Lower lobe of right lung (tissue), 2 donors: ENCODE measurements around the gene UBA6. TPM values are rescaled to one million over a fixed set of nuclear protein-coding genes. Genes with fewer than 3 reads are reported as not detected.
"Not testable (repeated sequence)": the region's sequence is repeated elsewhere in the genome, so short reads cannot be mapped to it uniquely, and the experiment has no call there.

ENCODE experiments used
- ATAC-seq, 2 donors: fragments of 200-7000 bp; cut with Tn5 transposase; one replicate each; pipeline ENCODE4 v1.9.1; 2020 to 2022; ENCODE audit warnings: mild to moderate bottlenecking in 2 of 2, moderate library complexity in 2 of 2
- DNase-seq: peaks from one replicate; pipeline ENCODE4 v3.0.0-alpha.2; 2020
- H3K27ac ChIP-seq: fragments of 200-600 bp; one replicate; pipeline ENCODE4 v1.8.0; 2022
- H3K27me3 ChIP-seq: fragments of 200-600 bp; one replicate; pipeline ENCODE4 v1.8.0; 2022; ENCODE audit warnings: low read depth
- H3K36me3 ChIP-seq: fragments of 200-600 bp; one replicate; pipeline ENCODE4 v1.8.0; 2022; ENCODE audit warnings: mild to moderate bottlenecking
- H3K4me1 ChIP-seq: fragments of 200-600 bp; one replicate; pipeline ENCODE4 v1.8.0; 2022
- H3K4me3 ChIP-seq: fragments of 200-600 bp; one replicate; pipeline ENCODE4 v1.8.0; 2022; ENCODE audit warnings: mild to moderate bottlenecking
- H3K9me3 ChIP-seq: fragments of 200-600 bp; one replicate; pipeline ENCODE4 v1.8.0; 2022
- CTCF ChIP-seq: fragments of 200-600 bp; IDR thresholded peaks from one replicate; pipeline ENCODE4 v1.8.0; 2022; ENCODE audit warnings: antibody characterized with exemption, mild to moderate bottlenecking
- intact Hi-C: fragments of 100-400 bp; cut with DNase I; formaldehyde crosslinking; loops from one replicate; pipeline ENCODE4 v1.11.0; 2022
- total RNA-seq: library from RNA; stranded (reverse); fragmentation: NEBNext Ultra II Directional; extraction: Animal tissue kit (Norgen Biotek cat#: 25700); gene quantifications from one replicate; pipeline ENCODE4 v1.2.1, GENCODE V29; 2021
- donor health status: DM: no; HTN: yes; CAD: no; lungs with severe emphysema.

UBA6 gene
- total RNA-seq, 1 donor from 2014 or later: 54.4 TPM

GRCh38 chr4:67668315-67668714, 32.6 kb downstream of the UBA6 start:
- Histone ChIP-seq H3K4me1 (no peaks in the 10 kb centered on the region), H3K9me3 (no peaks in the 10 kb centered on the region), H3K27me3 (no peaks in the 10 kb centered on the region), H3K36me3 (peaks cover 86% of the 10 kb centered on the region), H3K27ac (no peak overlapping the region), H3K4me3 (no peak overlapping the region)
- DNase-seq (no peak), ATAC-seq (no peak)
- no peak for TF ChIP-seq CTCF
- intact Hi-C loops: no loop called here

GRCh38 chr4:67660418-67660817, 40.5 kb downstream of the UBA6 start:
- Histone ChIP-seq H3K27me3 (no peaks in the 10 kb centered on the region), H3K4me1 (no peaks in the 10 kb centered on the region), H3K4me3 (no peak overlapping the region), H3K9me3 (peaks cover 9% of the 10 kb centered on the region), H3K27ac (no peak overlapping the region), H3K36me3 (peaks cover 69% of the 10 kb centered on the region)
- TF ChIP-seq CTCF: no peak
- DNase-seq: no peak
- intact Hi-C loops: no loop called here
- no peak for ATAC-seq

GRCh38 chr4:67659065-67659464, 41.9 kb downstream of the UBA6 start:
- peaks cover 9% of the 10 kb centered on the region for H3K9me3 ChIP-seq
- no peak for TF ChIP-seq CTCF
- intact Hi-C loops: no loop called here
- DNase-seq: no peak
- H3K4me1 ChIP-seq: no peaks in the 10 kb centered on the region
- ATAC-seq: no peak
- no peak overlapping the region for H3K27ac ChIP-seq
- peaks cover 60% of the 10 kb centered on the region for H3K36me3 ChIP-seq
- no peaks in the 10 kb centered on the region for H3K27me3 ChIP-seq
- no peak overlapping the region for H3K4me3 ChIP-seq

GRCh38 chr4:67658302-67658701, 42.7 kb downstream of the UBA6 start:
- intact Hi-C loops: no loop called here
- Histone ChIP-seq H3K27me3 (no peaks in the 10 kb centered on the region), H3K4me3 (no peak overlapping the region), H3K36me3 (peaks cover 61% of the 10 kb centered on the region), H3K4me1 (no peaks in the 10 kb centered on the region), H3K27ac (no peak overlapping the region), H3K9me3 (peaks cover 9% of the 10 kb centered on the region)
- no peak for ATAC-seq
- no peak for DNase-seq
- no peak for TF ChIP-seq CTCF

- Histone ChIP-seq H3K4me1 (no peaks in the 10 kb centered on the region), H3K9me3 (no peaks in the 10 kb centered on the region), H3K4me3 (no peak overlapping the region), H3K36me3 (peaks cover 23% of the 10 kb centered on the region), H3K27me3 (no peaks in the 10 kb centered on the region), H3K27ac (no peak overlapping the region)
- ATAC-seq: no peak
- intact Hi-C loops: no loop called here
- TF ChIP-seq CTCF: no peak
- DNase-seq: no peak
Observed at GRCh38 chr4:67651536-67651935, 49.4 kb downstream of the UBA6 start.

GRCh38 chr4:67638136-67638535, 62.8 kb downstream of the UBA6 start:
- H3K36me3 ChIP-seq: peaks cover 21% of the 10 kb centered on the region

GRCh38 chr4:67636978-67637377, 64.0 kb downstream of the UBA6 start:
- H3K4me1 ChIP-seq, intact Hi-C loops, ATAC-seq, H3K4me3 ChIP-seq, H3K27me3 ChIP-seq, H3K9me3 ChIP-seq, DNase-seq, H3K27ac ChIP-seq: not testable (repeated sequence)
- peaks cover 26% of the 10 kb centered on the region for H3K36me3 ChIP-seq

More at GRCh38 chr4:67638136-67638535, 62.8 kb downstream of the UBA6 start:
- Histone ChIP-seq H3K4me3 (no peak overlapping the region), H3K9me3 (no peaks in the 10 kb centered on the region), H3K27ac (no peak overlapping the region), H3K27me3 (no peaks in the 10 kb centered on the region), H3K4me1 (no peaks in the 10 kb centered on the region)
- ATAC-seq (no peak), DNase-seq (peak; percentile 47)
- TF ChIP-seq CTCF: no peak
- intact Hi-C loops: no loop called here
